Neuronal stem cell (in vitro differentiated cells): ENCODE results near the gene CDH2.

ENCODE experiments used
- DNase-seq: peaks from one replicate; pipeline ENCODE4 v3.0.0-alpha.2; 2013; ENCODE audit warnings: low spot score
- H2AFZ ChIP-seq: one replicate; pipeline ENCODE4 v1.6.1; 2013; ENCODE audit warnings: mild to moderate bottlenecking, low read length, inconsistent platforms
- H2AK5ac ChIP-seq: 2 replicates; pipeline ENCODE4 v1.6.1; 2013; ENCODE audit warnings: low read depth, mild to moderate bottlenecking, inconsistent platforms, low read length, moderate library complexity, mixed read lengths
- H2BK120ac ChIP-seq: 2 replicates; pipeline ENCODE4 v1.6.1; 2013; ENCODE audit warnings: low read depth, mild to moderate bottlenecking, inconsistent platforms, low read length, moderate library complexity, mixed read lengths
- H2BK12ac ChIP-seq: one replicate; pipeline ENCODE4 v1.6.1; 2013; ENCODE audit warnings: low read length, inconsistent platforms
- H2BK15ac ChIP-seq: 2 replicates; pipeline ENCODE4 v1.6.1; 2013; ENCODE audit warnings: mild to moderate bottlenecking, low read length, inconsistent platforms, mixed read lengths
- H2BK5ac ChIP-seq: one replicate; pipeline ENCODE4 v1.6.1; 2013; ENCODE audit warnings: inconsistent platforms, mild to moderate bottlenecking, low read length, moderate library complexity
- H3K14ac ChIP-seq: one replicate; pipeline ENCODE4 v1.6.1; 2013; ENCODE audit warnings: low read length, inconsistent platforms
- H3K18ac ChIP-seq: 2 replicates; pipeline ENCODE4 v1.6.1; 2013; ENCODE audit warnings: low read length, inconsistent platforms
- H3K23ac ChIP-seq: 2 replicates; pipeline ENCODE4 v1.6.1; 2013; ENCODE audit warnings: low read depth, mild to moderate bottlenecking, mixed read lengths, low read length, inconsistent platforms; ENCODE audit not compliant: poor library complexity
- H3K27ac ChIP-seq: replicated peaks from 3 replicates; pipeline ENCODE4 v1.5.1; 2013; ENCODE audit warnings: low read length, inconsistent platforms
- H3K27me3 ChIP-seq, 3 experiments: 2 replicates each; pipeline ENCODE4 v1.6.1; 2013; ENCODE audit warnings: low read length in 3 of 3, mild to moderate bottlenecking in 2 of 3, inconsistent platforms in 1 of 3, low read depth in 1 of 3, mixed read lengths in 1 of 3, moderate library complexity in 1 of 3; ENCODE audit not compliant: control insufficient read depth in 3 of 3, insufficient read depth in 3 of 3
- H3K36me3 ChIP-seq, 2 donors: replicated peaks in 1 of 2; 2 replicates each; pipeline ENCODE4 v1.6.1; 2013; ENCODE audit warnings: low read length in 2 of 2; ENCODE audit not compliant: control insufficient read depth in 2 of 2, insufficient read depth in 2 of 2
- H3K4ac ChIP-seq: 2 replicates; pipeline ENCODE4 v1.6.1; 2013; ENCODE audit warnings: inconsistent platforms, mild to moderate bottlenecking, low read length, moderate library complexity
- H3K4me1 ChIP-seq, 2 donors: 1 replicate in 1 of 2; 2 replicates in 1 of 2; pipeline ENCODE4 v1.6.1; 2013; ENCODE audit warnings: low read length in 2 of 2, low read depth in 1 of 2; ENCODE audit not compliant: control insufficient read depth in 2 of 2, insufficient read depth in 1 of 2
- H3K4me2 ChIP-seq: one replicate; pipeline ENCODE4 v1.6.1; 2013; ENCODE audit warnings: mild to moderate bottlenecking, low read length, inconsistent platforms; ENCODE audit not compliant: insufficient read depth, poor library complexity, severe bottlenecking
- H3K4me3 ChIP-seq, 2 donors: 2 replicates each; pipeline ENCODE4 v1.5.1; 2013; ENCODE audit warnings: low read length in 2 of 2, mild to moderate bottlenecking in 2 of 2, inconsistent platforms in 1 of 2, moderate library complexity in 1 of 2
- H3K79me1 ChIP-seq: one replicate; pipeline ENCODE4 v1.6.1; 2013; ENCODE audit warnings: low read depth, mild to moderate bottlenecking, inconsistent platforms, low read length, moderate library complexity
- H3K9ac ChIP-seq: one replicate; pipeline ENCODE4 v1.6.1; 2013; ENCODE audit warnings: mild to moderate bottlenecking, low read depth, low read length, inconsistent platforms; ENCODE audit not compliant: poor library complexity
- H3K9me3 ChIP-seq, 2 donors: replicated peaks in 1 of 2; 2 replicates each; pipeline versions ENCODE3 to v1.6.1; 2013; ENCODE audit warnings: low read length in 2 of 2, mild to moderate bottlenecking in 2 of 2, inconsistent platforms in 1 of 2, low read depth in 1 of 2, mixed read lengths in 1 of 2, moderate library complexity in 1 of 2; ENCODE audit not compliant: control insufficient read depth in 2 of 2, insufficient read depth in 1 of 2
- H4K8ac ChIP-seq: one replicate; pipeline ENCODE4 v1.6.1; 2013; ENCODE audit warnings: low read depth, mild to moderate bottlenecking, inconsistent platforms, low read length, moderate library complexity
- H4K91ac ChIP-seq: one replicate; pipeline ENCODE4 v1.6.1; 2013; ENCODE audit warnings: low read length, low read depth, mild to moderate bottlenecking, inconsistent platforms; ENCODE audit not compliant: poor library complexity
- WGBS, 2 donors: extraction: QIAGEN DNeasy Blood & Tissue Kit; methylation state at CpG; one replicate each; pipeline ENCODE4 v1.1.7; 2013; ENCODE audit warnings: missing lambda C conversion rate in 2 of 2, mixed read lengths in 1 of 2; ENCODE audit not compliant: insufficient read length in 2 of 2, insufficient replicate concordance in 1 of 2; ENCODE audit errors: extremely low coverage in 2 of 2; 5-methylcytosine and 5-hydroxymethylcytosine counted together

CDH2 gene

DNA sequence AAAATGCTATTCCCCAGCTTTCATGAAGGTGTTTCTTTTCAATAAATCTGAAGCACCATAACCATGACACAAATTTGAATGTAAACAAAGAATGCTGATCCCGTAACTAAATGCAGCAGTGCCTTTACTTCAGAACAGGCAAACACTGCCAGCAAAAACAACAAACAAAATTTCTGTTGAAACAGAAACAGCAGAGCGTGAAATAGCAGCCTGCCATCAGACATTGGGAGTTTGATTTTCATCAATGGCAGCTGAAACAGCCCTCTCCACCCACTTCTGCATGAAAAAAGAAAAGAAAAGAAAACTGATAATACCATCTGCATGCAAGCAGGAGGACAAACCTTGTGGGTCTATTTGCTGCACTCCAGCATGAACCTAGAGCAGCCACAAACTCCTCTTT is 128.3 kb downstream of the CDH2 start:
- Histone ChIP-seq H3K36me3 (peaks cover 2 to 23% of the 10 kb centered on the region in 2 donors), H3K14ac (no peak overlapping the region)
- WGBS, 2 donors = no CpG with 5 or more reads among the region's 2 CpGs

DNA sequence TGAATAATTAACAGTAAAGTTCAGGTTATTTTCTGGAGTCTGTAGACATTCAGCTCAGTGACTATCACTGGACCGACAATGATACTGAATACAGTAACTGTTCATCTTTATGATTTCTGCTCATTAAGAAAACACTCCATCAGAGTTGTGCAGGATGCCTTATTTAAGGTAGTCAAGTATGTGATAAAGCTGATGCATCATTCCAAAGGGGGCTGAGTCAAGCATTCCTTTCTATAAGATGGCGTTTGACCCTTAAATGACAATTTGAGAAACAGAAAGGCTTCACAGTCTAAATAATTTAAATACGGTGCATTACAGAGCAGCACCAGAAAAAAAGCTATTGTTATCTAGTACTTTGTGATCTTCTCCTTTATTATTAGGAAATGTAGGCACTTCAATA is 131.1 kb downstream of the CDH2 start:
- H2AFZ ChIP-seq = no peak overlapping the region
- DNase-seq = no peak
- H3K79me1 ChIP-seq = peaks cover 3% of the 10 kb centered on the region
- WGBS, 2 donors = no CpG with 5 or more reads among the region's 3 CpGs
- no peak overlapping the region for H2BK120ac ChIP-seq
- no peak overlapping the region for H3K18ac ChIP-seq
- H3K9ac ChIP-seq = no peak overlapping the region
- no peak overlapping the region for H2BK15ac ChIP-seq
- no peak overlapping the region for H4K8ac ChIP-seq
- H2AK5ac ChIP-seq = no peak overlapping the region
- H3K4me3 ChIP-seq = no peak overlapping the region
- peaks cover 2 to 25% of the 10 kb centered on the region in 2 donors for H3K36me3 ChIP-seq
- H3K4ac ChIP-seq = no peak overlapping the region
- no peak overlapping the region for H2BK12ac ChIP-seq
- no peak overlapping the region for H3K14ac ChIP-seq
- H3K4me1 ChIP-seq = peaks cover 12 to 31% of the 10 kb centered on the region in 2 donors
- H2BK5ac ChIP-seq = no peak overlapping the region
- no peak overlapping the region for H4K91ac ChIP-seq
- peaks cover 0 to 3% of the 10 kb centered on the region in 2 donors for H3K9me3 ChIP-seq
- no peak overlapping the region for H3K23ac ChIP-seq
- no peak overlapping the region for H3K4me2 ChIP-seq
- no peak overlapping the region for H3K27ac ChIP-seq
- no peaks in the 10 kb centered on the region for H3K27me3 ChIP-seq

More for the DNA sequence above, 128.3 kb downstream of the CDH2 start:
- no peak overlapping the region for H2BK12ac ChIP-seq
- no peak overlapping the region for H3K4me3 ChIP-seq
- H2BK120ac ChIP-seq = no peak overlapping the region
- H3K79me1 ChIP-seq = peaks cover 3% of the 10 kb centered on the region
- H3K4me2 ChIP-seq = no peak overlapping the region
- H3K27me3 ChIP-seq = no peaks in the 10 kb centered on the region
- H3K4me1 ChIP-seq = peaks cover 12 to 18% of the 10 kb centered on the region in 2 donors
- H4K91ac ChIP-seq = no peak overlapping the region
- no peak overlapping the region for H2BK15ac ChIP-seq
- no peak overlapping the region for H3K9ac ChIP-seq
- H3K23ac ChIP-seq = no peak overlapping the region
- DNase-seq = no peak
- no peak overlapping the region for H4K8ac ChIP-seq
- H3K18ac ChIP-seq = no peak overlapping the region
- no peak overlapping the region for H3K27ac ChIP-seq
- no peak overlapping the region for H2BK5ac ChIP-seq
- no peak overlapping the region for H2AK5ac ChIP-seq
- H3K9me3 ChIP-seq = peaks cover 0 to 5% of the 10 kb centered on the region in 2 donors
- no peak overlapping the region for H3K4ac ChIP-seq
- no peak overlapping the region for H2AFZ ChIP-seq

DNA sequence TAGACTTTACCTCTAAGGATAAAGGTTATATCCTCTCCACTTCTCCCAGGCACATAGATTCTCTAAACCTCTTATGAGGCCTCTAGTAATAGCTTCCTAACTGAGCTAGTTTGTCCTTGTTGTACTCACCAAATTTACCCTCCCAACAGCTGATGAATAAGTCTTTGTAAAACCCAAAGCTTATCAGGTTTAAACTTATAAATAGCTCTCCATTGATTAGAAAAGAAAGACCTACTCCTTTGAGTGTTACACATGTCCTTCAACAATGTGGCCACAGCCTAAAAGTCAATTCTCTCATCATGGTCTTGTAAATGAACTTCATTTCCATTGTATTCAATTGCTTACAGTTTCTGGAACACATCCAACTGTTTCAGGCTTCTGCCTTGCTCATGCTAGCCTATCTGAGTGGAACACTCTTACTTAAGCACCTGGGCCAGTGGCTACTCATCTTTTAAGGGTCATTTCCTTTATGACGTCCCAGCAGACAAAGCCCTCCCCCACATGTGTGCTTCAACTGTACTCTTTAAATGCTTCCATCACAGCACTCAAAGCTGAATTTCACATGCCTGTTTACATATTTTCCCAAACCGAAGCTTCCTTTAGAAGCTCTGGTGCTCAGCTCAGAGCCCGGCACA is 131.6 kb downstream of the CDH2 start:
- no CpG with 5 or more reads among the region's 3 CpGs for WGBS, 2 donors
- Histone ChIP-seq H3K14ac (no peak overlapping the region), H3K9ac (no peak overlapping the region), H2BK15ac (no peak overlapping the region), H3K79me1 (peaks cover 3% of the 10 kb centered on the region), H2BK5ac (no peak overlapping the region), H4K8ac (no peak overlapping the region), H2AFZ (no peak overlapping the region), H3K4me3 (no peak overlapping the region), H3K4ac (no peak overlapping the region), H2BK120ac (no peak overlapping the region), H3K4me1 (peaks cover 14 to 37% of the 10 kb centered on the region in 2 donors), H3K4me2 (no peak overlapping the region), H3K36me3 (peaks cover 2 to 21% of the 10 kb centered on the region in 2 donors), H2AK5ac (no peak overlapping the region), H3K18ac (no peak overlapping the region), H3K9me3 (peaks cover 0 to 3% of the 10 kb centered on the region in 2 donors), H2BK12ac (no peak overlapping the region), H3K23ac (no peak overlapping the region), H3K27ac (peak overlapping the region; percentile 7), H4K91ac (no peak overlapping the region), H3K27me3 (no peaks in the 10 kb centered on the region)
- no peak for DNase-seq

DNA sequence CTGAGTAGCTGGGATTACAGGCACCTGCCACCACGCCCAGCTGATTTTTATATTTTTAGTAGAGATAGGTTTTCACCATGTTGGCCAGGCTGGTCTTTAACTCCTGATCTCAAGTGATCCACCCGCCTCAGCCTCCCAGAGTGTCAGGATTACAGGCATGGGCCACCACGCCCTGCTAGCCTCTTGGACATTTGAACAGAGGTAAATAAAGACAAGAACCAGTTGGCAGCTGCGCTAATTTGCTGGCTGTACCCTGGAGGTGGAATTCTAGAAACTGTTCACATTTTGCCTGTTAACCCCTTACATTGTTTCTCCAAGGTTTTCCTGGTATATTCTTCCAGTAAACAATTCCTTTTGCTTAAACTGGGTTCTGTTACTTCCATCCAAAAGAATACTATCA is 132.9 kb downstream of the CDH2 start:
- Histone ChIP-seq H2BK15ac (no peak overlapping the region), H3K14ac (no peak overlapping the region), H3K18ac (no peak overlapping the region), H3K4me2 (no peak overlapping the region), H2AFZ (no peak overlapping the region), H4K91ac (no peak overlapping the region), H3K27ac (no peak overlapping the region), H3K79me1 (no peaks in the 10 kb centered on the region), H3K36me3 (peaks cover 0 to 15% of the 10 kb centered on the region in 2 donors), H2BK120ac (no peak overlapping the region), H4K8ac (no peak overlapping the region), H3K4me3 (no peak overlapping the region), H3K9me3 (no peaks in the 10 kb centered on the region), H3K9ac (no peak overlapping the region), H3K23ac (no peak overlapping the region), H3K27me3 (no peaks in the 10 kb centered on the region), H2BK12ac (no peak overlapping the region), H2AK5ac (no peak overlapping the region), H2BK5ac (no peak overlapping the region), H3K4me1 (peaks cover 20 to 49% of the 10 kb centered on the region in 2 donors), H3K4ac (no peak overlapping the region)
- WGBS, 2 donors = no CpG with 5 or more reads among the region's 4 CpGs
- no peak for DNase-seq
